Skeletal muscle cell (primary cell): ENCODE results near the gene FGF14.
A peak's percentile ranks its signal among the peaks of the same experiment; 100 is the strongest.

Experiments
- DNase-seq: peaks from one replicate; pipeline ENCODE4 v3.0.0-alpha.2; 2010; ENCODE audit warnings: low read depth
- H3K4me3 ChIP-seq: 2 replicates; pipeline ENCODE4 v1.5.1; 2011; ENCODE audit warnings: low read depth, mild to moderate bottlenecking, control low read depth, low read length, moderate library complexity

FGF14 gene

DNA sequence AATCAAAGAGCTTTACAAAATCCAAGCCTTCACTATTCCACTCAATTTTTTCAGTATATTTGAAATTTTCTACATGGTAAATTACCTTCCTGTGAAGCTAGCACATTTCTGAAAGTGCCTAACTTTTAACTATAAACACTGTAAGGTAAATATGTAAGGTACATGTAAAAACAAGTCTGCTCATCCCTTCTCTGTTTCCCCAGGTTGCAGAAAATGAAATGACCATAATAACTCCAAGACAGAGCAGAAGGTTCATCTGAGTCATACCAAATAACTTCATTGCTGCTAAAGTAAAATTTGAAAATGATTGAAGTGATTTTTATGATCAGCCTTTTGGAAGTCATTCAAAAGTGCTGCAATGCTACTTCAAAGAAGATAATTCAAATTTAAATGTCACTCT is 28.6 kb downstream of the FGF14 start:
- H3K4me3 ChIP-seq: no peak overlapping the region
- DNase-seq: no peak

DNA sequence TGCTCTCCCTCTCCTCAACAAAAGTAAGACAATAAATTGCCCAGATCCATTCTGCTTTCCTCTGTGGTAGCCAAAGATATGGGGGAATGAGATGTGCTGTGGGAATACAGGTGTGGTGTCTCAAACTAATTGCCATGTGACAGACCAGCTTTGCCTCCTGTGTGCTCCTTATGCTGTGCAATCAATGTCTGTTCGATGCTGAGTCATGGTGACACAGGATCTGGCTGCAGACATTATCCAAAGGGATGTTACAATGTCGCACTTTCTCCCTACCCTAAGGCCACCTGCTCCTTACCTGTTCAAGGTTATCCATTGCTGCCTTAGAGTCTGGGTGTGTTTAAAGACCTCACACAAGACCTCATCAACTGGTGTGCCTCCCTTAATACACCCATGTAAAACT is 32.5 kb downstream of the FGF14 start:
- no peak for DNase-seq
- no peak overlapping the region for H3K4me3 ChIP-seq

DNA sequence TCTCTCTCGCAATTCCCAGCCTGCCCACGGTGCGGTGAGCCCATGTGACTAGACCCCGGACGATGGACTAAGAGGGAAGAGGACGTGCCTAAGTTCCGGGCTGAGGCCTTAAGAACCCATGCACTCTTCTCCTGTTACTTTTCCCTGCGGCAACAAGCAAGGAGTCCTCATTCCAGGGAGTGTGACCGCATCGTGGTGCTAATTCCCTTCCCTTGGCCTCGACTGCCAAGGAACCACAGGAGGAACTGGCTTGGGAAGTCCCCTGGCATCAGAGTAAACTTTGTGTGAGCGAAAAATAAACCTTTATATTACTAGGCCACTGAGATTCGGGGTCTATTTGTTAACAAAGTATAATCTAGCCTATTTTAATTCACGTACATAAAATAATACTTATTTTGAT is 34.0 kb downstream of the FGF14 start:
- DNase-seq: no peak
- H3K4me3 ChIP-seq: no peak overlapping the region

DNA sequence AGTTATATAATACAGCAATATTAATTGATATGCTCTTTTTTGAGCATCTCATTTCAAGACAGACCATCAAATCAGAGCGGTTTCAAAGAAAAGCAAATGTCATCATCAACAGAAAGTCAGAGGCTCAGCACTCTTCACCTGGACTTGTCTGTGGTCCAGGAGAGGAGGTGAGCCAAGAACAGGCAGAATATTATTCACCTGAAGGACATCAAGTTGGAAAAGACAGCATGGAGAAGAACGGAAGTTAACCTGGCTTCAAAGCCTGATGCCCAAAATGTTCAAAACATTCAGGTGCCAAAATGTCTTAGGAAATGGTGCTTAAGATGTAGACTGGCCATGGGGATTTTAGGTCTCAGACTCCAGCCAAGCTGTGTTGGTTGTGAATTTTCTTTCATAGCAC is 40.7 kb downstream of the FGF14 start:
- no peak overlapping the region for H3K4me3 ChIP-seq
- DNase-seq: no peak

DNA sequence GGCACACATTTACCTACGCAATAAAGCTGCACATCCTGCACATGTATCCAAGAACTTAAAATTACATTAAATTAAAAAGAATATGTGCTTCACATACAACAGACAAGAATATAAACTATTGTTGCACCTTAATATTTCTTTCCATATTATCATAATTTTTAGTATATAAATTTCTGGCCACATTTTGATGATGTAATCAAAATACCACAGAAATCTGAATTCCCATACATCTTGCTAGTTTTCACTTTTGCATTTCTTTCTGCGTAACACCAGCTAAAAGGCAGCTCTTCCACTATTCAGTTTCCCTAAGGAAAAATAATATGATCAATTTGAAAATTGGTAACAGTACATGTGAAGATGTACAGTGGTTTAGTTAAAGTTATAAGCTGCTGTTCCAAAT is 42.6 kb downstream of the FGF14 start:
- no peak overlapping the region for H3K4me3 ChIP-seq
- no peak for DNase-seq

DNA sequence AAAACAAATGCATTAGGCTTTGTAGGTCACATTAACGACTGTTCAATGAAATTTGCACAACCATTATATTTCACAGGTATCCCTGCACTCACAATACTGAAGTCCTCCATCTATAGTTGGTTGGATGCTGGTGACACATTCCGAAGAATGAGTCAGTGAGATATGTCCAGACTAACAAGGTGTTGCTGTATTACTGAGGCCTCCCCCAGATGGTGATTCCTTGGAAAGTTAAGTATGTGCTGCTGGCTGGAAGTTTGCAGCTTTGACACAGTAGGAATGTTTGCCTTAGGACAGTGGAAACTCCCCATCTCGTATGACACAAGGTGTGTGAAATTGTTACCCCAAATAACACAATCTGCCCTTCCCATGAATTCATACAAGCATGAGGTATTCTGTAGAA is 46.6 kb downstream of the FGF14 start:
- no peak overlapping the region for H3K4me3 ChIP-seq
- no peak for DNase-seq

DNA sequence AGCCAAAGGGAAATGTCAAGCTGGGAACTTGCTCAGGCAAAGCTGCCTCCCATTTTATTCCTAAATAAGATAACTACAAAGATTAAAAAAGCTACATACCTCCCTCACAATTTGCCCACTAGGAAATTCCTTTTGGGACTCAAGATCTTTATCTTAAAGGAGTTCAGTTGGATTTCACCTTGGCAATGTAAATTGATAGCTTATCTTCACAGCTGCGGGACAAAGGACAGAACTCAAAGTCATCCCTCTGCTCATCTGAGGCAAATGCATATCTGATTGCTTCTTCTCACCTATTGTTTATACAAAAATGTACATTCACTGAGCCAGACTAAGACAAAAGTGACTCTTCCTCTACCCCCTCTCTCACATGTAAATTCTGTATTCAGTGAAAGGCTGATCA is 47.8 kb downstream of the FGF14 start:
- no peak overlapping the region for H3K4me3 ChIP-seq
- no peak for DNase-seq

DNA sequence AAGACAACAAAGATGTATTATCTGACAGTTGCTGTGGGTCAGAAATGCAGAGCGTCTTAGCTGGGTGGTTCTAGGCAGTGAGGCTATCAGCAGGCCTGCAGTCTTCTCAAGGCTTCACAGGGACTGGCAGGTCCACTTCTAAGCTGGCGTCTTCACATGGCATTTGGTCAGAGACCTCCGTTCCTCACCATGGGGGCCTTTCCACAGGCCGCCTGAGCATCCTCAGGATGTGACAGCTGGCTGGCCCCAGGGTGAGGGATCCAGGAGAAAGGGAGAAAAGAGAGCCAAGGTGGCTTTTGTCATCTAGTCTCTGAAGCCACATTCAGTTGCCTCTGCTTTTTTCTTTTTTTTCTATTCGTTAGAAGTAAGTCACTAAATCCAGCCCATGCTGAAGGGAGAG is 50.3 kb downstream of the FGF14 start:
- no peak overlapping the region for H3K4me3 ChIP-seq
- DNase-seq: no peak

DNA sequence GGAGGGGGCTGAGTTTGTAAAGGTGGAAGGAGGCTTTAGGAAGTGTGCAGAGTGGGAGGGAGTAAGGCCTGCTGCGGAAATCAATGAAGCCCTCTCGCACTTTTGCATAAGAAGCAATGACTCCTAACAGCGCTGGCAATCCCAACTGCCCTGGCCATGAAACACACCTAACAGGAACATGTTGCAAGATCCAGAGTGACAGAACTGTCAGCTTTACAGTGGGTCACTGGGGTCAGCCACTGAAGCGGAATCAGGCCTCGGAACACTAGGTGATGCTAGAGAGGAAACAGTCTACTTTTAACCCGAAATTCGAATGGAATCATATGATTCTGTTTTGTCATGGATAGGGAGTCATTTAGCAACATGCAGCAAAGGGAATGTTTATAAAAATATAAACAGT is 54.4 kb downstream of the FGF14 start:
- no peak for DNase-seq
- no peak overlapping the region for H3K4me3 ChIP-seq

DNA sequence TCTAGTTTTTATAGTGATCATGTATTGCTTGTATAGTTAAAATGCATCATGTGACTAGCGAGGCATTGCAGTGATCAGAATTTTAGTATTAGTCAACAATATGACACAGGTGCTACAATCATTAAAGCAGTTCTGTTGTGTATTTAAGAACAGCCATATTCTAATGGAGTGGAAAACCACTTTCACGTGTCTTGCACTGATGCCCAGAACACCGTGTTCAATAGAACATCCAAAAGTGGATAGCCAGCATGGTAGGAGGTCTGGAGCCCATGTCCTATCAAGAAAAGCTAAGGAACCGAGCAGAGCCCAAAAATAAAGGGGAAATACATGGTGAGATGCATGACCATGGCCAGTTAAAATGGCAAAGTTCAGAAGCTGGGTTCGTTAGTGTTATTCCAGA is 55.1 kb downstream of the FGF14 start:
- no peak overlapping the region for H3K4me3 ChIP-seq

DNA sequence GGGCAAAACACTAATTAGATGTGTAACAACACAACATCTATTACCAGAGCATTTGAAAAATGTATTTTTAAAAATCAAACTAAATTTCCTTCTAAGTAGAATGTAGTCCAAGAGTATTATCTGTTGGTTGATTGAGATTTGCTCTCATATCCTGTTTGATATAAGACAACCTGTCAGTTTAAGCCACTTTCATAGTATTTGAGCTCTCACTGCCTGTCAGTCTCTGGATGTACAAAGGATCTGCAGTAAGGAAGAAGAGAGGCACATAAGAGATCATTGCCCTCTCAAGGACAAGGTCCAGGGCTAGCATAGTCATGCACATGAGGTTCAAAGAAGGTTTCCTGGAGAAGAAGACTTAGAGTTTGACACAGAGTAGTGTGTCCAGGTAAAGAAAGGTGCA is 57.4 kb downstream of the FGF14 start:
- no peak overlapping the region for H3K4me3 ChIP-seq
- no peak for DNase-seq

More for the DNA sequence above, 55.1 kb downstream of the FGF14 start:
- no peak for DNase-seq

DNA sequence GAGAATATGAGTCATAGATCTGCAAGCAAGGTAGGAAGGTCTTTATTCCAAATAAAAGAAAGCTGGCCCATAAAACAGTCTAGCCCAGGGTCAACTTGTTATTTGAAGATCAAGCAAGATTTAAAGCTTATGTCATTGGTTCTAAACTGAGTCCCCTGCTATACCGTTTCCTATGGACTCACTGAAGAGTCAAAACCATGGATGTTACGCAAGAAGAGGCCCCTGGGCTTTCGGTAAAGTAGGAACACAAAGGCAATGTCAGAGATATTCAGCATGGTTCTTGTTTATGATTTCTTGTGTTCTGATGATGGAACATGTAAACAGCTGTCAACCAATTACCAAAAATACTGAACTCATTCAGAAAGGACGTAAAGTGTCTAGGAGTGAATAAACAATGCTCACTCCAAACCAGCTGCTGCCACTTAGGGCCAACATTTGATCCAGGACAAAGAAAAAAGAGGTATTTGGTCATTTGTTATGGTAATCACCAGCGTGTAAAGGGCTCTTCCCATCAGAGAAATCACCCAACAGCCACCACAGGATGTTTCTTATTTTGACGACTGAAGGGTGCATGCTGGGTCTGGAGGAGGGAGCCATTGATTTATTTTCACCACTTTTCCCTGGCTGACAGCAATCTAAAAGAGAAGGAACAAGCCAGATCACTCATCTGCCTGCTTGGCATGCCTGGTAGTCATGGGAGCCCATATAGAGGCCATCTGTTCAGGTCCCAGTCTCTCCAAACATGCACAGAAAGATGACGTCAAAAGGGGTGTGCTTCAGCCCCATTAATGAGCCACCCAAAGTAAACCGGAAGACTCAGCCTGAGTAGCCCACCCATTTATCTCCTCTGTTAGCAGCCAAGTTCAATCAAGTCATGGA is 68.3 kb downstream of the FGF14 start:
- peak; percentile 6 for DNase-seq
- H3K4me3 ChIP-seq: no peak overlapping the region

DNA sequence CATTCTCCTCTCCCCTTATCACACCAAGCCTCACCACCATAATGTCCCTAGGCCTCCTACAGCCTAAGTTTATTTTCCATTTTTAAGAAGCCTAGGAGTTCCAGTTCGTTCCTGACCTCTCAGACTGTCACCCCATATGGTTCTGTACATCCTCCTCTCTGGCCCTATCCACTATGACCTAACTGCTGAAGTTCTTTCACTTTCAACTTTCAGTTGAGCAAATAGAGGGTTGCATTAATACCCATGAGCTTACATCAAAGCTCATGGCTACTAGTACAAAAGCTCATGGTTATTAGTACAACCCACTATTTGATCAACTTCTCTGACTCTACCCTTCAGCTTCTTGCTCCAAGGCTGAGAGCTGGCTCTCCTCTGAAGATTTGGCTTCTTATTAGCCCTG is 72.9 kb downstream of the FGF14 start:
- no peak overlapping the region for H3K4me3 ChIP-seq
- no peak for DNase-seq

DNA sequence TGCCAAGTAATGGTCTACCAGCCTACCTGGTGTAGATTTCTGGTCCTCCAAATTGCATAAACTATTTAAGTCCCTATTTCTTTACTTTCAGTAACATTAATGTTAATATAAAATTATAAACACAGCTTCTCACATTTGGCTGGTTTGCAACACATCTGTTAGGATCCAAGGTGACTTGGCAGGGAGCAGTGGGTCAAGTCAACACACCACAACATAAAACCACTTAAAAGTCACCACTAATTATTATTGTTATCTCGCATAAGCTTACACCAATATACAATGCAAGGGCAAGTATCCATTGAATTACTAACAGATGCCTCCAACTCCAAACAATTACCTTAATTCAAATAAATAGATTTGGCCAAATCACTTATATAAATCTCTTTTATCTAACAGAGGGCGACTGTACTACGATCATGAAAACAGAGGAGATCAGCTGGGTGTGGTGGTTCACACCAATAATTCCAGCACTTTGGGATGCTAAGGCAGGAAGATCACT is 74.7 kb downstream of the FGF14 start:
- H3K4me3 ChIP-seq: no peak overlapping the region
- DNase-seq: no peak

DNA sequence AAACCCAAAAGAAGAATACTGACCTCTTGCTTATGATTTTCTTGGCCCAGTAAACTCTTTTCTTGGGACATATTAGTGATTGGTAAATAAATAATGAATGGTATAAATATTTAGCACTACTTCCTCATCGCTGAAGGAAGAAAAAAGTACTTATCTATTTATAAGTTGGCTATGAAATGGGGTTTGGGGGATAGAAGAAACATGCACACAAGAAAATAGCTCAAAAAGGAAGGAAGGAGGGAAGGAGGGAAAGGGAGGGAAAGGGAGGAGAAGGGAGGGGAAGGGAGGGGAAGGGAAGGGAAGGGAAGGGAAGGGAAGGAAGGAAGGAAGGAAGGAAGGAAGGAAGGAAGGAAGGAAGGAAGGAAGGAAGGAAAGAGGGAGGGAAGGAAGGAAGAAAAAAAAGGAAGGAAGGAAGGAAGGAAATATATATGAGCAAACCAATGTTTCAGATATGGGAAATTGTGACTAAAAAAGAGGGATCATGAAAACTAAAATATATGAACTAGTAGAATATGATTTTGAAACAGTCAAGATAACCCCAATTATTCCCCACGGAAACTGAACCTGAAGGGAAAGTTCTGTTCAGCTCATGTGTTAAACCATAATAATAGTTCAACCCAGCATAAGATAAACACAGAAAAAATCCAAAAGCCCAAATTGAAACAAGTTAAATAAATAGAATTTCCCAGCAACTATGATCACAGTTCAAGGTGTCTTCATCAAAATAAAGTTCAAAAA is 75.3 kb downstream of the FGF14 start:
- DNase-seq: no peak
- no peak overlapping the region for H3K4me3 ChIP-seq

DNA sequence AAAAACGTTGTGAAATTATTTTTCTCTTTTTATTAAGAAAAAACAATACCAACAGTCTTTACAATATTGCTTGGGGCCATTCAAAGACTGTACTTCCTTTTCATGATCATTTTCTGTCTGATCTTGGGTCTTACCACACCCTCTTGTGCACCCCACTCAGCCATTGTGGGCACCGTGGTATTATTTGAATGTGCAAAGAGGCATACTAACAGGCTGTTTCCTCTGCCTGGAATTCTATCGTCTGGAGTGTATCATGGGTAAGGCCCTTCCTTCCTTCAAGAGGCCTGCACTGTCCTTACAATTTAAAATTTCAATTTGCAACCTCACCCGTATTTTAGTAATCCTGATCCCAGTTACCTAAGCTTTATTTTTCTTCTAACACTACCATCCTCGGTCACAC is 76.5 kb downstream of the FGF14 start:
- H3K4me3 ChIP-seq: no peak overlapping the region
- no peak for DNase-seq

DNA sequence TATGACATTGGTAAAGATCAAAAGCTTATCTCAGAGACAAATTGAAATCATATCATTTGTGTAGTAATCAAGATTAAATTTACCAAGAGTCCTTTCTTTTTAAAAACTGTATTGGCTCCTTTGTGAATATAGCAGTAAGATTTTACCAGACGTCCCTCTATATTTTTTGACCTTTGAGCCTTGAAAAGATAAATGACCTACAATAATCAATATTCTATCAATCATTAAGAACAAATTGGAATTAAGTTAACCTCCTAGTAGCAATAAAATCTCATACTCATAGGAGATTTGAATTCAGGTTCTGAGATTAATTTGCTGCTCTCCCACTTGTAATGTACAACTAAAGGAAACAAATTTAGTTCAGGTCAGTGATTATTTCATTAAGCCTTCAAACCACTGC is 78.3 kb downstream of the FGF14 start:
- H3K4me3 ChIP-seq: no peak overlapping the region
- DNase-seq: no peak

DNA sequence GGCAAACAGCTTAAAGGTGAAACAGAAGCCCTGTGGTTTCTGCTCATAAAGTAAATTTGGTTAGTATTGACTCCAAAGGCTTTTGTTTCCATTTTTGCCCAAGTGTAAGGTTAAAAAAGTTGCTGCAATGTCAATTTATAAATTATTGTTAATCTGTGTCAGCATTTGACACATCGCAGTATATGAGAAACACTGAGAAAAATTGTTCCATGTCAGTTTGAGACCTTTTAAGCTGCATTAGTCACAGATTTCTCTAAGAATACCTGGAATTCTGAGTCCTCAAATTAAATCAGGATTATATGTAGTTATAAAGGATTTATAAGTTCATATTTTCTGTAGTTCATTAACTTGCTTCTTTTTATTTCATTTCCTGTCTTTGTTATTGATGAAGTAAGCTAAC is 78.8 kb downstream of the FGF14 start:
- no peak for DNase-seq
- no peak overlapping the region for H3K4me3 ChIP-seq

DNA sequence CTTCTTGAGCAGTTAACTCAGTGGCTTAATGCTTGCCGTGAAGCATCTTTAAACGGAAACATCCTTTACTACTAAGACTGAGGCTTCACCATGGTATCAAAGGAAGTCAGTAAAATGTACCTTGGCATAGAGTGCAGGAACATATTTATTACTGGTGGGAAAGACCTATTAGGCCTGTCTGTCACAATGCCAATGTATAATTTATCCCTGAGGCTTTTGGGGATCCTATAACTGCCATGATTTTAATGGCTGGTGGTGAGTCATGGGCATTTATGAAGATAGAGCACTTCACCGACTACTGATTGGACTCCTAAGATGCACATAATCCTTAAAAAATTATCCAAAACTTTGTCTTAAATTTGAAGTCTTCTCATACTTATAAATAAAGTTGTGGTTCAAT is 79.6 kb downstream of the FGF14 start:
- DNase-seq: no peak
- no peak overlapping the region for H3K4me3 ChIP-seq

DNA sequence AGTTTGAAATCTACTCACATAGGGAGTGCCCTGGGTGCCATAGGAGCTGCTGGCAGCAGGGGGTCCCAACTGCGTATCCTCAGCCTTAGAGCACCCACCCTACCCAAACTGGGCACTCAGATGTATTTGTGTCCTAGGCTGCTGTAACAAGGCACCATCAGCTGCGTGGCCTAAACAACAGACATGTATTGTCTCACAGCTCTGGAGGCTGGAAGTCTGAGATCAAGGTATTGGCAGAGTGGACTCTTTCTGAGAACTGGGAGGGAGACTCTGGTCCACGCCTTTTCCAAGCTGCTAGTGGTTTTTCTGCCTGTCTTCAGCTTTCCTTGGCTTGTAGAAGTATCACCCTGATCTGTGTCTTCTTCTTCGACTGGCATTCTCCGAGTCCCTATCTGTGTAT is 83.6 kb downstream of the FGF14 start:
- no peak for DNase-seq
- no peak overlapping the region for H3K4me3 ChIP-seq

DNA sequence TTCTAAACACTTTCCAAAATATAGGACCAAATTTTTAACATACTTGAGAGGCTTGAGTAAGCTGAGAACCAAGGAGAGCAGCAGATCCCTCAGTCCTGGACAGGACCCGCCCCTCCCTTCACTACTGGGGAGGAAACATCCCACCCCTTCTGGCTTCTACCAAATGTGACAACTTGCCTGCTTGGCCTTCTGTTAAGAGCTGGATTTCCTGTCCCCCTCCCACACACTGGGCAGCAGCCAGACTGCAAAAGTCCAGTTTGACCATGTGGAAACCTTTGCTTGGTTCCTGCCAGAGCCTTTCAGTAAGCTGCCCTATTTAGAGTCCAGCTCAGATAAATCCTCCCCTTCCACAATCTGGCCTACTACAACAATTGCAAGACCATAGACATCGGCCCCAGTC is 84.3 kb downstream of the FGF14 start:
- DNase-seq: peak; percentile 84
- no peak overlapping the region for H3K4me3 ChIP-seq
